Natural killer cell (primary cell): Measurements from ENCODE around the gene FGF11. TPM values are rescaled to one million over a fixed set of nuclear protein-coding genes. Genes with fewer than 3 reads are reported as not detected.
"Not testable (repeated sequence)": the region's sequence is repeated elsewhere in the genome, so short reads cannot be mapped to it uniquely, and the experiment has no call there.

Source experiments
- ATAC-seq, 3 donors: fragments of 150-1000 bp in 2 of 3; fragments of 200-7000 bp in 1 of 3; cut with Tn5 transposase; 1 replicate in 1 of 3; 2 replicates in 2 of 3; pipeline ENCODE4 v1.10.0; 2021; ENCODE audit warnings: mild to moderate bottlenecking in 2 of 3, moderate library complexity in 2 of 3
- DNase-seq, 2 donors: peaks; one replicate each; pipeline versions ENCODE4 v3.0.0 to v3.0.0-alpha.2; 2013 to 2021; ENCODE audit warnings: mixed read lengths in 1 of 2
- H3K27ac ChIP-seq: one replicate; pipeline ENCODE4 v1.5.1; 2013; ENCODE audit warnings: mild to moderate bottlenecking, low read length
- H3K27me3 ChIP-seq: one replicate; pipeline ENCODE4 v1.6.1; 2013; ENCODE audit warnings: low read length; ENCODE audit not compliant: control insufficient read depth, insufficient read depth
- H3K36me3 ChIP-seq: one replicate; pipeline ENCODE4 v1.6.1; 2013; ENCODE audit warnings: low read length; ENCODE audit not compliant: control insufficient read depth, insufficient read depth
- H3K4me1 ChIP-seq: one replicate; pipeline ENCODE4 v1.6.1; 2013; ENCODE audit warnings: low read length; ENCODE audit not compliant: control insufficient read depth, insufficient read depth
- H3K4me3 ChIP-seq: one replicate; pipeline ENCODE4 v1.5.1; 2013; ENCODE audit warnings: low read length
- H3K9me3 ChIP-seq: one replicate; pipeline ENCODE4 v1.6.1; 2013; ENCODE audit warnings: low read length; ENCODE audit not compliant: control insufficient read depth, insufficient read depth
- H3K27ac Mint-ChIP-seq, 2 donors: one replicate each; pipeline ENCODE4 v1.8.0; 2022; ENCODE audit warnings: mild to moderate bottlenecking in 2 of 2, mixed read lengths in 2 of 2, moderate library complexity in 1 of 2
- H3K27me3 Mint-ChIP-seq, 2 donors: one replicate each; pipeline ENCODE4 v1.8.0; 2022; ENCODE audit warnings: low read depth in 2 of 2, mixed read lengths in 2 of 2
- H3K36me3 Mint-ChIP-seq: one replicate; pipeline ENCODE4 v1.8.0; 2022; ENCODE audit warnings: mixed read lengths
- H3K4me1 Mint-ChIP-seq, 2 donors: one replicate each; pipeline ENCODE4 v1.8.0; 2022; ENCODE audit warnings: mixed read lengths in 2 of 2
- H3K4me3 Mint-ChIP-seq: one replicate; pipeline ENCODE4 v1.8.0; 2022; ENCODE audit warnings: mild to moderate bottlenecking, moderate library complexity, mixed read lengths
- H3K9me3 Mint-ChIP-seq, 2 donors: one replicate each; pipeline ENCODE4 v1.8.0; 2022; ENCODE audit warnings: mixed read lengths in 2 of 2
- CTCF ChIP-seq: fragments of 200-600 bp; IDR thresholded peaks from one replicate; pipeline ENCODE4 v1.8.0; 2022; ENCODE audit warnings: antibody characterized with exemption
- WGBS: methylation state at CpG from one replicate; pipeline ENCODE4 v1.1.7; 2013; ENCODE audit warnings: missing lambda C conversion rate; ENCODE audit not compliant: insufficient coverage; 5-methylcytosine and 5-hydroxymethylcytosine counted together
- intact Hi-C: fragments of 100-400 bp; cut with micrococcal nuclease; formaldehyde crosslinking; loops from one replicate; pipeline ENCODE4 v1.14.2; 2022
- total RNA-seq, 4 donors: library from RNA; stranded (reverse); fragments of 120-200 nt in 1 of 4; gene quantifications; one replicate each; pipeline versions ENCODE4 v1.2.3 to v1.2.4, GENCODE V29; 2013 to 2022

The FGF11 gene
- total RNA-seq, 3 donors from 2014 or later (not counting 1 experiment from before 2014, with no cell fraction given) = 1.2 to 4.2 (median 1.9) TPM

DNA sequence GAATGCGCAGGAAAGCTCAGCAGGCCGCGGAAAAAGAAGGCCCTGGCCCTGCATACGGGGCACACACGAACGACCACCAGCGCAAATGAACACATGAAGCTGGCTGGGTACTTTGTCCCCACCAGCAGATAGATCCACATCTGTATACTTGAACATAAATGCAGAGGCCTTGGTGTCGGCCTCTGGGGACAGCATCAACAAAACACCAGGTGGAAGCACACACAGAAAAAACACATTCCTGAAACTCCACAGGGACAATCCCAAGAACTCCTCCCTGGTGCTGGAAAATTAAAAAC is 40.7 kb downstream of the FGF11 start:
- 9% methylated on average over 8 of the region's 8 CpGs for WGBS
- H3K4me1 ChIP-seq = peaks cover 64% of the 10 kb centered on the region
- H3K27me3 ChIP-seq = no peaks in the 10 kb centered on the region
- DNase-seq (no peak), ATAC-seq (no peak)
- peak overlapping the region; percentile 40 for H3K4me3 ChIP-seq
- no peak for TF ChIP-seq CTCF
- Mint-ChIP-seq H3K27ac (peak overlapping the region; percentile 100), H3K9me3 (no peaks in the 10 kb centered on the region), H3K4me1 (peaks cover 77 to 91% of the 10 kb centered on the region in 2 donors), H3K4me3 (peak overlapping the region; percentile 87), H3K27me3 (no peaks in the 10 kb centered on the region), H3K36me3 (no peaks in the 10 kb centered on the region)
- H3K36me3 ChIP-seq = no peaks in the 10 kb centered on the region
- no peaks in the 10 kb centered on the region for H3K9me3 ChIP-seq
- peak overlapping the region; percentile 87 for H3K27ac ChIP-seq
- intact Hi-C loops = loop anchor here (5.0 kb wide), 2 partner anchors 228 to 362 kb away; partner anchors contain the start of genes CTDNEP1 and ELP5

GRCh38 chr17:7481275-7481674 is 42.0 kb downstream of the FGF11 start, which contains the start of gene SLC35G6:
Gene SLC35G6, plus strand, starts transcription at chr17:7481446. Its CDS starts 71 bp downstream, at chr17:7481517.
- not testable (repeated sequence) for H3K36me3 Mint-ChIP-seq, H3K4me3 ChIP-seq, ATAC-seq, H3K27me3 Mint-ChIP-seq, H3K27me3 ChIP-seq, H3K9me3 Mint-ChIP-seq, H3K36me3 ChIP-seq, H3K9me3 ChIP-seq, DNase-seq
- 92% methylated on average over 2 of the region's 4 CpGs for WGBS
- peaks cover 64% of the 10 kb centered on the region for H3K4me1 ChIP-seq
- H3K4me1 Mint-ChIP-seq = peaks cover 75 to 88% of the 10 kb centered on the region in 2 donors
- H3K4me3 Mint-ChIP-seq = peak within 1 kb of the TSS; percentile 87
- H3K27ac Mint-ChIP-seq = peak within 1 kb of the TSS; percentile 100
- intact Hi-C loops = loop anchor here (5.0 kb wide), 2 partner anchors 229 to 361 kb away; partner anchors contain the start of genes CTDNEP1 and ELP5
- peak within 1 kb of the TSS; percentile 87 for H3K27ac ChIP-seq

- Mint-ChIP-seq H3K27ac (peak overlapping the region; percentile 100), H3K4me1 (peaks cover 73 to 85% of the 10 kb centered on the region in 2 donors), H3K4me3 (peak overlapping the region; percentile 100)
- H3K27ac ChIP-seq, ATAC-seq, DNase-seq, H3K27me3 Mint-ChIP-seq, H3K36me3 ChIP-seq, H3K9me3 ChIP-seq, H3K4me3 ChIP-seq, H3K27me3 ChIP-seq, H3K9me3 Mint-ChIP-seq, H3K36me3 Mint-ChIP-seq: not testable (repeated sequence)
- WGBS = 94% methylated on average over 28 of the region's 31 CpGs
- H3K4me1 ChIP-seq = peaks cover 59% of the 10 kb centered on the region
- intact Hi-C loops = loop anchor here (5.0 kb wide), 2 partner anchors 230 to 360 kb away; partner anchors contain the start of genes CTDNEP1 and ELP5
Measured at GRCh38 chr17:7481842-7482741, 42.8 kb downstream of the FGF11 start.

DNA sequence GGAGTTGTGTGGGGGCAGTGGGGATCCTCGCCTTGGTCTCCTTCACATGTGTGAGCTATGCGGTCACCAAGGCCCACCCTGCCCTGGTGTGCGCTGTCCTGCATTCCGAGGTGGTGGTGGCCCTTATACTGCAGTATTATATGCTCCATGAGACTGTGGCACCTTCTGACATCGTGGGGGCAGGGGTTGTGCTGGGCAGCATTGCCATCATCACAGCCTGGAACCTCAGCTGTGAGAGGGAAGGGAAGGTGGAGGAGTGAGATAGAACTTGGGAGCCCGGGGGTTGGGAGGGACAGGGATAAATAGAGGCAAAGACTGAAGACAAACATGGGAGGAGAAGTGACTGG is 43.4 kb downstream of the FGF11 start:
- intact Hi-C loops = loop anchor here (5.0 kb wide), 2 partner anchors 230 to 360 kb away; partner anchors contain the start of genes CTDNEP1 and ELP5
- not testable (repeated sequence) for H3K9me3 Mint-ChIP-seq, H3K27me3 ChIP-seq, DNase-seq, H3K36me3 ChIP-seq, H3K27me3 Mint-ChIP-seq, H3K36me3 Mint-ChIP-seq, ATAC-seq, H3K9me3 ChIP-seq
- Mint-ChIP-seq H3K4me3 (peak overlapping the region; percentile 100), H3K4me1 (peaks cover 73 to 85% of the 10 kb centered on the region in 2 donors), H3K27ac (peak overlapping the region; percentile 100)
- peaks cover 55% of the 10 kb centered on the region for H3K4me1 ChIP-seq
- H3K4me3 ChIP-seq = peak overlapping the region; percentile 81
- peak overlapping the region; percentile 96 for H3K27ac ChIP-seq
- WGBS = 84% methylated on average over 6 of the region's 6 CpGs
